Stimulated activated CD8-positive, alpha-beta memory T cell treated with anti-CD3 and anti-CD28 coated beads, Interleukin-12 subunit alpha, Interleukin-12 subunit beta, amount 100 ng/mL, for 4 hours (primary cell): ENCODE data around the gene REM2.
"Not testable (repeated sequence)": the region's sequence is repeated elsewhere in the genome, so short reads cannot be mapped to it uniquely, and the experiment has no call there.

Experiments
- DNase-seq: peaks from one replicate; pipeline ENCODE4 v3.0.0-alpha.2; 2020; ENCODE audit warnings: low read depth

REM2 gene

GRCh38 chr14:22848351-22849164 lies 34.5 kb upstream of the REM2 start:
- DNase-seq = no peak

- no peak for DNase-seq
Measured at GRCh38 chr14:22849212-22849819, 33.7 kb upstream of the REM2 start.

- no peak for DNase-seq
Measured at GRCh38 chr14:22850944-22851764, 31.9 kb upstream of the REM2 start.

GRCh38 chr14:22852178-22852577 lies 30.8 kb upstream of the REM2 start:
- DNase-seq = not testable (repeated sequence)

- no peak for DNase-seq
Measured at GRCh38 chr14:22852599-22852939, 30.5 kb upstream of the REM2 start.

- peak; percentile 77 for DNase-seq
Measured at GRCh38 chr14:22852940-22853767, 29.9 kb upstream of the REM2 start.

GRCh38 chr14:22854296-22854695 lies 28.7 kb upstream of the REM2 start:
- not testable (repeated sequence) for DNase-seq

GRCh38 chr14:22854963-22855724 lies 27.9 kb upstream of the REM2 start:
- no peak for DNase-seq

GRCh38 chr14:22856428-22856827 lies 26.6 kb upstream of the REM2 start:
- no peak for DNase-seq

- not testable (repeated sequence) for DNase-seq
Measured at GRCh38 chr14:22860377-22860776, 22.6 kb upstream of the REM2 start.

GRCh38 chr14:22861651-22862050 lies 21.4 kb upstream of the REM2 start:
- no peak for DNase-seq

GRCh38 chr14:22864979-22865378 lies 18.0 kb upstream of the REM2 start:
- no peak for DNase-seq

- no peak for DNase-seq
Measured at GRCh38 chr14:22865424-22866405, 17.3 kb upstream of the REM2 start.

GRCh38 chr14:22866874-22867273 lies 16.1 kb upstream of the REM2 start:
- no peak for DNase-seq

- no peak for DNase-seq
Measured at GRCh38 chr14:22870811-22871223, 12.2 kb upstream of the REM2 start.

- peak; percentile 61 for DNase-seq
Measured at GRCh38 chr14:22871224-22872032, 11.6 kb upstream of the REM2 start, which contains the start of gene LRP10. Gene LRP10, plus strand, starts transcription at chr14:22871740. Its CDS starts 564 bp downstream, at chr14:22872304.

- DNase-seq = peak; percentile 45
Measured at GRCh38 chr14:22872033-22872832, 10.8 kb upstream of the REM2 start.
